K562 (cell line): Measurements from ENCODE around the gene SLC45A3. TPM values are rescaled to one million over a fixed set of nuclear protein-coding genes. Genes with fewer than 3 reads are reported as not detected.

ENCODE experiments used
- BRD9 ChIP-seq: fragments of 450-650 bp; IDR thresholded peaks from 2 replicates; pipeline ENCODE4 v1.6.1; 2018; ENCODE audit warnings: low read depth; ENCODE audit not compliant: partially characterized antibody
- CBFA2T2 ChIP-seq: fragments of 450-650 bp; conservative IDR thresholded peaks from 2 replicates; pipeline ENCODE4 v1.6.1; 2017; ENCODE audit warnings: mild to moderate bottlenecking
- CXXC5 ChIP-seq: fragments of 250-450 bp; sonication (Bioruptor Pico); IDR thresholded peaks from 2 replicates; pipeline ENCODE4 v1.8.0; 2022; ENCODE audit warnings: inconsistent platforms, mild to moderate bottlenecking, moderate library complexity
- ETS1 ChIP-seq: conservative IDR thresholded peaks from 2 replicates; pipeline ENCODE4 v1.6.1; 2011; ENCODE audit warnings: low read depth, mild to moderate bottlenecking, low read length; ENCODE audit not compliant: control insufficient read depth
- GMEB1 ChIP-seq: fragments of 250-450 bp; sonication (Bioruptor Pico); IDR thresholded peaks from 2 replicates; pipeline ENCODE4 v1.4.0; 2020; ENCODE audit warnings: mild to moderate bottlenecking
- HDAC1 ChIP-seq, 2 experiments: fragments of 450-650 bp; IDR thresholded peaks; 2 replicates each; pipeline ENCODE4 v1.6.1; 2016 to 2017; ENCODE audit warnings: inconsistent platforms in 1 of 2, mild to moderate bottlenecking in 1 of 2, moderate library complexity in 1 of 2
- KAT7 ChIP-seq: sonication (generic); formaldehyde crosslinking; IDR thresholded peaks from 2 replicates; pipeline ENCODE4 v1.8.0; 2022; ENCODE audit warnings: missing genetic modification reagents, mild to moderate bottlenecking, borderline replicate concordance
- NBN ChIP-seq: fragments of 450-650 bp; IDR thresholded peaks from 2 replicates; pipeline ENCODE4 v1.6.1; 2016; ENCODE audit warnings: low read depth, mild to moderate bottlenecking
- polyA plus RNA-seq, 8 experiments: library from polyadenylated mRNA; depleted of rRNA in 4 of 8; stranded (reverse) in 5 of 8; unstranded in 3 of 8; fragments of >200 nt; fragmentation: Nextera tagmentation in 2 of 8; fragmentation: Illumina TruSeq in 1 of 8; extraction: Ambion mirVana in 2 of 8; extraction: Trizol in 1 of 8; gene quantifications; 2 replicates each; pipeline versions ENCODE4 v1.2.1 to v1.2.3, GENCODE V29; 2011 to 2014; ENCODE audit warnings: inconsistent platforms in 1 of 8, missing spikeins in 1 of 8
- total RNA-seq, 7 experiments: library from RNA; depleted of rRNA in 6 of 7; stranded (reverse); fragments of >200 nt in 6 of 7; fragmentation: Illumina TruSeq in 2 of 7; extraction: Trizol in 2 of 7; gene quantifications; 2 replicates each; pipeline versions ENCODE4 v1.2.1 to v1.2.3, GENCODE V29; 2011 to 2021; ENCODE audit warnings: low replicate concordance in 1 of 7
- TF ChIP-seq, protein P1 (sequence below), 2 experiments: fragments of 450-650 bp in 1 of 2; sonication (generic) in 1 of 2; formaldehyde crosslinking in 1 of 2; IDR thresholded peaks; 2 replicates each; pipeline versions ENCODE4 v1.7.1 to v1.9.0; 2016 to 2022; ENCODE audit warnings: inconsistent platforms in 1 of 2, mild to moderate bottlenecking in 1 of 2, missing genetic modification reagents in 1 of 2
- TF ChIP-seq, protein P2 (sequence below): fragments of 450-650 bp; IDR thresholded peaks from 2 replicates; pipeline ENCODE4 v1.6.1; 2016; ENCODE audit warnings: mild to moderate bottlenecking

The SLC45A3 gene
- total and polyA plus RNA-seq, 9 of the 15 experiments (the other 6 are each of a cell fraction or from before 2014, with no cell fraction given): 0.06 to 3.3 (median 1.3) TPM

GRCh38 chr1:205631010-205631767 is 49.1 kb downstream of the SLC45A3 start (continued):
- TF ChIP-seq, protein P1, sequence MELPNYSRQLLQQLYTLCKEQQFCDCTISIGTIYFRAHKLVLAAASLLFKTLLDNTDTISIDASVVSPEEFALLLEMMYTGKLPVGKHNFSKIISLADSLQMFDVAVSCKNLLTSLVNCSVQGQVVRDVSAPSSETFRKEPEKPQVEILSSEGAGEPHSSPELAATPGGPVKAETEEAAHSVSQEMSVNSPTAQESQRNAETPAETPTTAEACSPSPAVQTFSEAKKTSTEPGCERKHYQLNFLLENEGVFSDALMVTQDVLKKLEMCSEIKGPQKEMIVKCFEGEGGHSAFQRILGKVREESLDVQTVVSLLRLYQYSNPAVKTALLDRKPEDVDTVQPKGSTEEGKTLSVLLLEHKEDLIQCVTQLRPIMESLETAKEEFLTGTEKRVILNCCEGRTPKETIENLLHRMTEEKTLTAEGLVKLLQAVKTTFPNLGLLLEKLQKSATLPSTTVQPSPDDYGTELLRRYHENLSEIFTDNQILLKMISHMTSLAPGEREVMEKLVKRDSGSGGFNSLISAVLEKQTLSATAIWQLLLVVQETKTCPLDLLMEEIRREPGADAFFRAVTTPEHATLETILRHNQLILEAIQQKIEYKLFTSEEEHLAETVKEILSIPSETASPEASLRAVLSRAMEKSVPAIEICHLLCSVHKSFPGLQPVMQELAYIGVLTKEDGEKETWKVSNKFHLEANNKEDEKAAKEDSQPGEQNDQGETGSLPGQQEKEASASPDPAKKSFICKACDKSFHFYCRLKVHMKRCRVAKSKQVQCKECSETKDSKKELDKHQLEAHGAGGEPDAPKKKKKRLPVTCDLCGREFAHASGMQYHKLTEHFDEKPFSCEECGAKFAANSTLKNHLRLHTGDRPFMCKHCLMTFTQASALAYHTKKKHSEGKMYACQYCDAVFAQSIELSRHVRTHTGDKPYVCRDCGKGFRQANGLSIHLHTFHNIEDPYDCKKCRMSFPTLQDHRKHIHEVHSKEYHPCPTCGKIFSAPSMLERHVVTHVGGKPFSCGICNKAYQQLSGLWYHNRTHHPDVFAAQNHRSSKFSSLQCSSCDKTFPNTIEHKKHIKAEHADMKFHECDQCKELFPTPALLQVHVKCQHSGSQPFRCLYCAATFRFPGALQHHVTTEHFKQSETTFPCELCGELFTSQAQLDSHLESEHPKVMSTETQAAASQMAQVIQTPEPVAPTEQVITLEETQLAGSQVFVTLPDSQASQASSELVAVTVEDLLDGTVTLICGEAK (IDR thresholded peaks at IDR 0.05): peak; percentile 64
- TF ChIP-seq, protein P1 (CRISPR knock-in tag; IDR thresholded peaks at IDR 0.05): no peak
- peak in 1 of 2 experiments; percentile 87; a peak in 2 of 4 replicates for TF ChIP-seq HDAC1 (IDR thresholded peaks at IDR 0.05)
- TF ChIP-seq GMEB1 (CRISPR knock-in tag): 0 out of 2 replicates have a peak, but pooled peaks have one; percentile 15
- peak; percentile 87 for TF ChIP-seq ETS1
- TF ChIP-seq BRD9: peak; percentile 47
- peak; percentile 38; the same call in 1 of the 2 replicates for TF ChIP-seq KAT7
- TF ChIP-seq CXXC5 (CRISPR knock-in tag): peak; percentile 2
- TF ChIP-seq CBFA2T2: no peak
- TF ChIP-seq, protein P2, sequence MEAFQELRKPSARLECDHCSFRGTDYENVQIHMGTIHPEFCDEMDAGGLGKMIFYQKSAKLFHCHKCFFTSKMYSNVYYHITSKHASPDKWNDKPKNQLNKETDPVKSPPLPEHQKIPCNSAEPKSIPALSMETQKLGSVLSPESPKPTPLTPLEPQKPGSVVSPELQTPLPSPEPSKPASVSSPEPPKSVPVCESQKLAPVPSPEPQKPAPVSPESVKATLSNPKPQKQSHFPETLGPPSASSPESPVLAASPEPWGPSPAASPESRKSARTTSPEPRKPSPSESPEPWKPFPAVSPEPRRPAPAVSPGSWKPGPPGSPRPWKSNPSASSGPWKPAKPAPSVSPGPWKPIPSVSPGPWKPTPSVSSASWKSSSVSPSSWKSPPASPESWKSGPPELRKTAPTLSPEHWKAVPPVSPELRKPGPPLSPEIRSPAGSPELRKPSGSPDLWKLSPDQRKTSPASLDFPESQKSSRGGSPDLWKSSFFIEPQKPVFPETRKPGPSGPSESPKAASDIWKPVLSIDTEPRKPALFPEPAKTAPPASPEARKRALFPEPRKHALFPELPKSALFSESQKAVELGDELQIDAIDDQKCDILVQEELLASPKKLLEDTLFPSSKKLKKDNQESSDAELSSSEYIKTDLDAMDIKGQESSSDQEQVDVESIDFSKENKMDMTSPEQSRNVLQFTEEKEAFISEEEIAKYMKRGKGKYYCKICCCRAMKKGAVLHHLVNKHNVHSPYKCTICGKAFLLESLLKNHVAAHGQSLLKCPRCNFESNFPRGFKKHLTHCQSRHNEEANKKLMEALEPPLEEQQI: no peak
- peak; percentile 86; the same call in 1 of the 2 replicates for TF ChIP-seq NBN
